ENCODE measurements around the gene GP9. TPM values are rescaled to one million over a fixed set of nuclear protein-coding genes. Genes with fewer than 3 reads are reported as not detected.
A peak's percentile ranks its signal among the peaks of the same experiment; 100 is the strongest.
"Not testable (repeated sequence)": the region's sequence is repeated elsewhere in the genome, so short reads cannot be mapped to it uniquely, and the experiment has no call there.

Gene GP9
- total RNA-seq, 3 donors from 2014 or later: not detected

DNA sequence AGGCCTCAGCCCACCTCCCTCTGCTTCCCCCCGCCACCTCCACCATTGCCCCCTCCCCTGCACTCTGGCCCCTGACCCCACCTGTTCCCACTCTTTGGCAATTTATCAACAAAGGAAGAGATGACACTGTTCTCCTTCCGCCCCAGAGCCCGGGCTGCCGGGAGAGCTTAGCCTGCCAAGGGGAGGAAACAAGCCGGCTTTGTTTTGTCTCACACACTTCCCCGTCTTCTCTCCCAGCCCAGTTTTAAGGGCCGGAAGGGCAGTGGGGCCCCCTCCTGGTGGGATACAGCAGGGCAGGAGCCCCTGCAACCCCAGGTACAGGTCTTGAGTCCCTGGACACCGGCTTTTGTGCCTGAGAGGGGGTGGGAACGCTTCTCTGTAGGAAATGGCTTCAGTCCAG is 27.3 kb downstream of the GP9 start:
- H3K4me3 Mint-ChIP-seq; H3K27me3 Mint-ChIP-seq (ENCODE audit: low read depth): not testable (repeated sequence)

DNA sequence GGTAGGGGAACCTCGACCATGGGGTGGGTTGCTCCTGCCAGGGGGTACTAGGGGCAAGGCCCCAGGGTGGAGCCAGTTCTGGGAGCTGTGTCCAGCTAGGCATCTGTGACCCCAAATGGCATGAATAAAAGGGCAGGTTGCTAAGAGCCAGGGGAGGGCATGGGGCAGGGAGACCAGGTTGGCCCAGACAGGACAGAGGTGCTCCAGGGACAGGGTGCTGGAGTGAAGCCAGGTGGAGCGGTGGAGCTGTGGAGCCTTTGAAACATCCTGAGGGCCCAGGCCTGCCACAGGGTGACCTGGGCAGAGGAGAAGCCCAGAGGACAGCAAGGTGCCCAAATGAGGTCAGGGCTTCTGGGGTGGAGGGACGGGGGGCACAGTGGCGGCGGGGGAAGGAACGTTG is 27.7 kb downstream of the GP9 start:
- DNase-seq; H3K36me3 Mint-ChIP-seq (ENCODE audit: insufficient read depth); H3K4me3 Mint-ChIP-seq; H3K27me3 Mint-ChIP-seq (ENCODE audit: low read depth); ATAC-seq; H3K4me1 Mint-ChIP-seq (ENCODE audit: low read depth); H3K9me3 Mint-ChIP-seq: not testable (repeated sequence)

More for the DNA sequence above, 27.3 kb downstream of the GP9 start:
- ATAC-seq: peak; percentile 67 to 78
- H3K9me3 Mint-ChIP-seq; H3K4me1 Mint-ChIP-seq (ENCODE audit: low read depth); DNase-seq; H3K36me3 Mint-ChIP-seq (ENCODE audit: insufficient read depth): not testable (repeated sequence)

DNA sequence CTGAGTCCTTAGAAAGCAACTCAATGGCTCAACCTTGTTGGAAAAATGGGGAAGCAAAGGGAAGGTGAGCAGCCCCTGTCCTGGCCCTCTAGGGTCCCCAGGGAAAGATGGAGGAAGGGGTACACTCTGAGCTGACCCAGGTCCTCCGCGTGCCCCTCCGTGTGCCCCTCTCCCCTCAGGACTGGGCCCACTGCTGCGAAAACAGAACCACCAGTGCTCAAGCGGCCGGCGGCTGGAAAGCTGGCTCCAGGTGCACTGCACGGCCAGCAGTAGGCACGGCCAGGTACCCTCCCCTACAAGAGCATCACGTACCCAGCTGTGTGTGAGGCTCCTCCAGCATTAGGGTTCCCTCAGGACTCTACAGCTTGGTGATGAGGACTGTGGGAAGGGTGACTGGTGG is 34.7 kb downstream of the GP9 start:
- DNase-seq: no peak
- no peaks in the 10 kb centered on the region for H3K27me3 Mint-ChIP-seq (ENCODE audit: low read depth)
- peaks cover 32% of the 10 kb centered on the region for H3K4me1 Mint-ChIP-seq (ENCODE audit: low read depth)
- no peak for ATAC-seq
- H3K4me3 Mint-ChIP-seq: no peak overlapping the region
- peaks cover 18% of the 10 kb centered on the region for H3K36me3 Mint-ChIP-seq (ENCODE audit: insufficient read depth)
- H3K9me3 Mint-ChIP-seq: no peaks in the 10 kb centered on the region

GRCh38 chr3:129100274-129100673 is 39.7 kb downstream of the GP9 start:
- ATAC-seq: peak in 1 of 2 donors; percentile 24
- DNase-seq: no peak
- H3K4me1 Mint-ChIP-seq (ENCODE audit: low read depth): peaks cover 70% of the 10 kb centered on the region
- no peaks in the 10 kb centered on the region for H3K27me3 Mint-ChIP-seq (ENCODE audit: low read depth)
- no peak overlapping the region for H3K4me3 Mint-ChIP-seq
- no peaks in the 10 kb centered on the region for H3K9me3 Mint-ChIP-seq
- peaks cover 22% of the 10 kb centered on the region for H3K36me3 Mint-ChIP-seq (ENCODE audit: insufficient read depth)

- ATAC-seq (no peak), DNase-seq (no peak)
- peaks cover 70% of the 10 kb centered on the region for H3K4me1 Mint-ChIP-seq (ENCODE audit: low read depth)
- H3K9me3 Mint-ChIP-seq: no peaks in the 10 kb centered on the region
- peaks cover 20% of the 10 kb centered on the region for H3K36me3 Mint-ChIP-seq (ENCODE audit: insufficient read depth)
- H3K27me3 Mint-ChIP-seq (ENCODE audit: low read depth): no peaks in the 10 kb centered on the region
- H3K4me3 Mint-ChIP-seq: no peak overlapping the region
Measured at GRCh38 chr3:129101370-129102138, 41.0 kb downstream of the GP9 start.

DNA sequence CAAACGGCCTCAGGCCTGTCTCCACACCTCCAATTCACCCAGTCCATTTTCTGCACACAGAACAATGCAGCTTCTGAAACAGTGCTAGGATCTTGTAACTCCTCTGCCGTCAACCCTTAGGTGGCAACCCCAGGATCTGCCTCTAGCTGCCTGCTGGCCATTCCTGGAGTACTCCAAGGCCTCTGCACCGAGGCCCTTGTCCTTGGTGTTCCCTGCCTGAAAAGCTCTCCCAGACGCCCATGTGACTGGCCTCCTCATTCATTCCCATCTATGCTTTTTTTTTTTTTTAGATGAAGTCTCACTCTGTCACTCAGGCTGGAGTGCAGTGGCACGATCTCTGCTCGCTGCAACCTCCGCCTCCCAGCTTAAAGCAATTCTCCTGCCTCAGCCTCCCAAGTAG is 42.7 kb downstream of the GP9 start:
- no peak for DNase-seq
- Mint-ChIP-seq H3K4me1 (ENCODE audit: low read depth) (peaks cover 71% of the 10 kb centered on the region), H3K9me3 (no peaks in the 10 kb centered on the region), H3K36me3 (ENCODE audit: insufficient read depth) (peaks cover 25% of the 10 kb centered on the region), H3K4me3 (no peak overlapping the region), H3K27me3 (ENCODE audit: low read depth) (no peaks in the 10 kb centered on the region)
- ATAC-seq: no peak

- ATAC-seq (no peak), DNase-seq (no peak)
- Mint-ChIP-seq H3K9me3 (no peaks in the 10 kb centered on the region), H3K36me3 (ENCODE audit: insufficient read depth) (peaks cover 24% of the 10 kb centered on the region), H3K27me3 (ENCODE audit: low read depth) (no peaks in the 10 kb centered on the region), H3K4me1 (ENCODE audit: low read depth) (peaks cover 76% of the 10 kb centered on the region), H3K4me3 (no peak overlapping the region)
Measured at GRCh38 chr3:129104051-129104450, 43.5 kb downstream of the GP9 start.

DNA sequence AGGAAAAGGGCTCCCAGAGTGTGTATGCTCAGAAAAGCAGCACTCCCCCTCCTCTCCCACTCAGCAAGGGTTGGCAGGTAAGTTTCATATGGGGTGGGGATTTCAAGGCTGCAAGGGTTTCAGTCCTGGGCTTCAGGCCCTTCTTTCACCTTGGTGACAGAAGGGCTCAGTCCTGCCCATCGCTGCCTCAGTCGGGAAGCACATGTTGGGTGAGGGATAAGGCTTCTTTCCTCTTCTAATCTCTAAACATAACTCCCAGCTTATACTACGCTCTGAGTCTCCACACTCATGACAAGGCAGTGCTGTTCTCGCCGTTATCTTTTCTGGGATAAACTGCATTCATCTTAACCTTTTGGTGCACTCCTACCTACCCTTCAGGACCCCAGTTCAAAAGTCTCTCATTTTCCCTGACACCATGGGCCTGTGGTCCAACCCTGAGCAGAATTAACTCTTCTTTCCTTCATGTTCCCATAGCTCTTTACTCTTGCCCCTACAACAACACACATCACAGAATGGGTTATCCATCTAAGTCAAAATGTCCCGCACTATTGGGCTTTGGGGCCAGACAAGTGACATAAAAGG is 44.0 kb downstream of the GP9 start:
- no peak for ATAC-seq
- DNase-seq: no peak
- Mint-ChIP-seq H3K4me1 (ENCODE audit: low read depth) (peaks cover 75% of the 10 kb centered on the region), H3K9me3 (no peaks in the 10 kb centered on the region), H3K27me3 (ENCODE audit: low read depth) (no peaks in the 10 kb centered on the region), H3K36me3 (ENCODE audit: insufficient read depth) (peaks cover 21% of the 10 kb centered on the region), H3K4me3 (no peak overlapping the region)

- Mint-ChIP-seq H3K9me3 (no peaks in the 10 kb centered on the region), H3K4me3 (no peak overlapping the region), H3K4me1 (ENCODE audit: low read depth) (peaks cover 74% of the 10 kb centered on the region), H3K27me3 (ENCODE audit: low read depth) (no peaks in the 10 kb centered on the region), H3K36me3 (ENCODE audit: insufficient read depth) (peaks cover 25% of the 10 kb centered on the region)
- ATAC-seq (no peak), DNase-seq (no peak)
Measured at GRCh38 chr3:129105862-129106261, 45.3 kb downstream of the GP9 start.

GRCh38 chr3:129106320-129106719 is 45.7 kb downstream of the GP9 start:
- Mint-ChIP-seq H3K4me3 (no peak overlapping the region), H3K9me3 (no peaks in the 10 kb centered on the region), H3K27me3 (ENCODE audit: low read depth) (no peaks in the 10 kb centered on the region), H3K4me1 (ENCODE audit: low read depth) (peaks cover 72% of the 10 kb centered on the region), H3K36me3 (ENCODE audit: insufficient read depth) (peaks cover 23% of the 10 kb centered on the region)
- ATAC-seq (no peak), DNase-seq (no peak)

- Mint-ChIP-seq H3K36me3 (ENCODE audit: insufficient read depth) (peaks cover 21% of the 10 kb centered on the region), H3K4me1 (ENCODE audit: low read depth) (peaks cover 71% of the 10 kb centered on the region), H3K27me3 (ENCODE audit: low read depth) (no peaks in the 10 kb centered on the region), H3K9me3 (no peaks in the 10 kb centered on the region), H3K4me3 (no peak overlapping the region)
- ATAC-seq: peak; percentile 17 to 21
- DNase-seq: no peak
Measured at GRCh38 chr3:129106866-129107565, 46.4 kb downstream of the GP9 start.

GRCh38 chr3:129107793-129108192 is 47.2 kb downstream of the GP9 start:
- no peaks in the 10 kb centered on the region for H3K9me3 Mint-ChIP-seq
- H3K36me3 Mint-ChIP-seq (ENCODE audit: insufficient read depth): peaks cover 21% of the 10 kb centered on the region
- no peak for DNase-seq
- ATAC-seq: no peak
- H3K27me3 Mint-ChIP-seq (ENCODE audit: low read depth): no peaks in the 10 kb centered on the region
- peaks cover 72% of the 10 kb centered on the region for H3K4me1 Mint-ChIP-seq (ENCODE audit: low read depth)
- no peak overlapping the region for H3K4me3 Mint-ChIP-seq

DNA sequence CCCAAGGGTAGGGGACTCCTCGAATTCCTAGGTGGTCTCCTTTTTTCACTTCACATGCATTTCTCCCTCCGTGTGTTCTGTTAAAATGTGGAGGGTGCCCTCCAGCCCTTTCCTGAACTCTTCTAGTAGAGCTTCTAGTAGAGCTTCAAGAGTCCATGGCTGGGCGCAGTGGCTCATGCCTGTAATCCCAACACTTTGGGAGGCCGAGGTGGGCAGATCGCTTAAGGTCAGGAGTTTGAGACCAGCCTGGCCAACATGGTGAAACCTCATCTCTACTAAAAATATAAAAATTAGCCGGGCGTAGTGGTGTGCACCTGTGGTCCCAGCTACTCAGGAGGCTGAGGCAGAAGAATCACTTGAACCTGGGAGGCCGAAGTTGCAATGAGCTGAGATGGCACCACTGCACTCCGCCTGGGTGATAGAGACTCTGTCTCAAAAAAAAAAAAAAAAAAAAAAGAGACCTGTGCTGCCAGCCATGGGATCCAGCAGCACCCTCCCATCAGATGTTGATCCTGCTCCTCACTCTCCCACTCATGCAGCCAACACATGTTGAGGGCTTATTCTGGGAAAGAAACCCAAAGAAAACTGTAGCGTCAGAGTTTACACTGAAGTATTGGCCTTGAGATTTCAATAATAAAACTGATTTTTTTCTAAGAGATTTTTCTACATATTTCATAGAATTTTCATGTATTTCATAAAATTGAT is 50.6 kb downstream of the GP9 start:
- Mint-ChIP-seq H3K4me1 (ENCODE audit: low read depth) (peaks cover 76% of the 10 kb centered on the region), H3K36me3 (ENCODE audit: insufficient read depth) (peaks cover 22% of the 10 kb centered on the region)
- ATAC-seq; H3K4me3 Mint-ChIP-seq; H3K9me3 Mint-ChIP-seq; H3K27me3 Mint-ChIP-seq (ENCODE audit: low read depth); DNase-seq: not testable (repeated sequence)

Data from activated T-cell treated with anti-CD3 and anti-CD28 coated beads, Interleukin-2, amount 50 U/mL, for 4 hours (primary cell).